ENCODE measurements around the gene STAG1. TPM values are rescaled to one million over a fixed set of nuclear protein-coding genes. Genes with fewer than 3 reads are reported as not detected.
"Not testable (repeated sequence)": the region's sequence is repeated elsewhere in the genome, so short reads cannot be mapped to it uniquely, and the experiment has no call there.

Gene STAG1
- polyA plus RNA-seq, 1 donor: 30.3 TPM

- no peak for DNase-seq (ENCODE audit: low read depth)
Measured at GRCh38 chr3:136512381-136512780, 239.8 kb downstream of the STAG1 start.

- DNase-seq (ENCODE audit: low read depth): no peak
Measured at GRCh38 chr3:136505676-136506075, 246.5 kb downstream of the STAG1 start.

GRCh38 chr3:136503056-136503455 is 249.1 kb downstream of the STAG1 start:
- no peak for DNase-seq (ENCODE audit: low read depth)

- DNase-seq (ENCODE audit: low read depth): no peak
Measured at GRCh38 chr3:136498919-136499447, 253.2 kb downstream of the STAG1 start.

- DNase-seq (ENCODE audit: low read depth): no peak
Measured at GRCh38 chr3:136495213-136495612, 257.0 kb downstream of the STAG1 start.

GRCh38 chr3:136490646-136491405 is 261.4 kb downstream of the STAG1 start:
- no peak for DNase-seq (ENCODE audit: low read depth)

- no peak for DNase-seq (ENCODE audit: low read depth)
Measured at GRCh38 chr3:136485777-136486176, 266.4 kb downstream of the STAG1 start.

GRCh38 chr3:136476280-136476679 is 275.9 kb downstream of the STAG1 start:
- no peak for DNase-seq (ENCODE audit: low read depth)

- DNase-seq (ENCODE audit: low read depth): not testable (repeated sequence)
Measured at GRCh38 chr3:136474876-136475275, 277.3 kb downstream of the STAG1 start.

- no peak for DNase-seq (ENCODE audit: low read depth)
Measured at GRCh38 chr3:136473716-136474326, 278.4 kb downstream of the STAG1 start.

- no peak for DNase-seq (ENCODE audit: low read depth)
Measured at GRCh38 chr3:136465296-136465695, 286.9 kb downstream of the STAG1 start.

- DNase-seq (ENCODE audit: low read depth): no peak
Measured at GRCh38 chr3:136464502-136464901, 287.7 kb downstream of the STAG1 start.

- no peak for DNase-seq (ENCODE audit: low read depth)
Measured at GRCh38 chr3:136463170-136463569, 289.0 kb downstream of the STAG1 start.

GRCh38 chr3:136457793-136458192 is 294.4 kb downstream of the STAG1 start:
- DNase-seq (ENCODE audit: low read depth): no peak

- DNase-seq (ENCODE audit: low read depth): no peak
Measured at GRCh38 chr3:136456196-136456595, 296.0 kb downstream of the STAG1 start.

GRCh38 chr3:136444581-136444980 is 307.6 kb downstream of the STAG1 start:
- DNase-seq (ENCODE audit: low read depth): no peak

GRCh38 chr3:136437043-136437442 is 315.1 kb downstream of the STAG1 start:
- no peak for DNase-seq (ENCODE audit: low read depth)

- DNase-seq (ENCODE audit: low read depth): no peak
Measured at GRCh38 chr3:136434429-136434828, 317.7 kb downstream of the STAG1 start.

GRCh38 chr3:136432685-136433084 is 319.5 kb downstream of the STAG1 start:
- no peak for DNase-seq (ENCODE audit: low read depth)

- DNase-seq (ENCODE audit: low read depth): no peak
Measured at GRCh38 chr3:136428167-136428566, 324.0 kb downstream of the STAG1 start.

GRCh38 chr3:136427236-136427635 is 324.9 kb downstream of the STAG1 start:
- DNase-seq (ENCODE audit: low read depth): no peak

- DNase-seq (ENCODE audit: low read depth): no peak
Measured at GRCh38 chr3:136414476-136414875, 337.7 kb downstream of the STAG1 start.

- DNase-seq (ENCODE audit: low read depth): no peak
Measured at GRCh38 chr3:136412307-136412706, 339.9 kb downstream of the STAG1 start.

Data from forelimb muscle (tissue), 1 donor.